Measurements from ENCODE around the gene EPHB3.
A peak's percentile ranks its signal among the peaks of the same experiment; 100 is the strongest.

Gene EPHB3

DNA sequence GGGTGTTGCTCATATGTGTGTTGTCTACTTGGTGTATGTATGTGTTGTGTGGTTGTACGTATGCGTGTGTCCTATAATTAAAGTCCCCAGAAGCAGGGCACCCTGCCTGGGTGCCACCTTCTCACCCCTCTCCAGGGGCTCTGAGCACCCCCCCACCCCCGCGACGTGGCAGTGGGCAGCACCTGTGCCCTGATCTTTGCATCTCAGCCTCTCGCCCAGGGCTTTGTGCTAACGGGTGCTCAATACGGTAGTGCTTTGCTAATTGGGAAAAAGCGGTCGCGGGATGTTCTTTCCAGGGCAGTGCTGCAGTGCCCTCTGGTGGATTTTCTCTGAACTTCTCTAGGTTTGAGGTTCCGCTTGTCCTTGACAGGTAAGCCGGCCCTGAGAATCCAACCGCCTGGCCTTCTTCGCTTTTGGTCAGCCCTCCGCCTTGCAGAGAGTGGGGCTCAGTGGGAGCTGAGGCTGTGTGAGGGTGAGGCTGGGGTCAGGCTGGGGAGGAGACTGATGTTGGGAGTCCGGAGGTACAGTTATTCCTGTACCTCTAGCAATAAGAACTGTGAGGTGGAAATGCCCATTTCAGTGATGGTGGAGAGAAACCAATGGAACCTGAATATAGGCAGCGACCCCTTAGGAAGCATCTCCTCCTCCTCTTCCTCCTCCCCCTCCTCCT, 17.6 kb upstream of the EPHB3 start:
- DNase-seq = peak; percentile 87

- DNase-seq = no peak
Observed at GRCh38 chr3:184544513-184544861, 17.1 kb upstream of the EPHB3 start.

DNA sequence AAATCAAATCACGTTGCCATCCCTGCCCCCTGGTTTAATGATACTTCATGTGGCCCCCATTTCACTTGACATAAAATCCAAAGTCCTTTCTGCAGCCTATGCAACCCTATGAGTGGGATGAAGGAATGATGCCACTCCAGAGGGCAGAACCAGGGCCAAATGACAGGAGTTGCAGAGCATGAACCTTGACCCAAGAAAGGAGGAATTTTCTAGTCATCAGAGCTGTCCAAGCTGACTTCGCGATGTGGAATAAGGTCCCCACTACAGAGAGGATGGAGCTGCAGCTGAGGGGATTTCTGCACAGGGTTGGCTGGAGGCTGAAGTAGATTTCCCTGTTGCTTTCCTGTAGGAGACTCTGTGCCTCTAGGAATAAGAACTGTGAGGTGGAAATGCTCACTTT, 15.8 kb upstream of the EPHB3 start:
- no peak for DNase-seq

DNA sequence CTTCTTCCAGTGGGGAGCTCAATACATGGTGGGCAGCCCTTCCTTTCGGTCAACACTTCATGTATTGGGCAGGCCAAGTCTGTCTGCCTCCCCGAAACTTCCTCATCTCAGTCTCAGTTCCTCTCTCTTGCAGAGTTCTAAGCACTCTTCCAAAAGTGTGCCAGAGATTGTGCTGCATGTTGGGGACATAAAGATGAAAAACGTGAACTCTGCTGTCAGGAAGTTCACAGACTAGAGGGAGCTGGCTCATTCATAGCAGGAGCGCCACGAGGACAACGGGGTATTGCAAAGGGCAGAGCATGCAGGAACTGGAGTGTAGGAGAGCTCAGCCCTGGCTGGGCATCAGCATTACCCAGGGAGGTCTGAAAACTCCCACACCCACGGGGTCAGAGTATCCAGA, 15.3 kb upstream of the EPHB3 start:
- no peak for DNase-seq

DNA sequence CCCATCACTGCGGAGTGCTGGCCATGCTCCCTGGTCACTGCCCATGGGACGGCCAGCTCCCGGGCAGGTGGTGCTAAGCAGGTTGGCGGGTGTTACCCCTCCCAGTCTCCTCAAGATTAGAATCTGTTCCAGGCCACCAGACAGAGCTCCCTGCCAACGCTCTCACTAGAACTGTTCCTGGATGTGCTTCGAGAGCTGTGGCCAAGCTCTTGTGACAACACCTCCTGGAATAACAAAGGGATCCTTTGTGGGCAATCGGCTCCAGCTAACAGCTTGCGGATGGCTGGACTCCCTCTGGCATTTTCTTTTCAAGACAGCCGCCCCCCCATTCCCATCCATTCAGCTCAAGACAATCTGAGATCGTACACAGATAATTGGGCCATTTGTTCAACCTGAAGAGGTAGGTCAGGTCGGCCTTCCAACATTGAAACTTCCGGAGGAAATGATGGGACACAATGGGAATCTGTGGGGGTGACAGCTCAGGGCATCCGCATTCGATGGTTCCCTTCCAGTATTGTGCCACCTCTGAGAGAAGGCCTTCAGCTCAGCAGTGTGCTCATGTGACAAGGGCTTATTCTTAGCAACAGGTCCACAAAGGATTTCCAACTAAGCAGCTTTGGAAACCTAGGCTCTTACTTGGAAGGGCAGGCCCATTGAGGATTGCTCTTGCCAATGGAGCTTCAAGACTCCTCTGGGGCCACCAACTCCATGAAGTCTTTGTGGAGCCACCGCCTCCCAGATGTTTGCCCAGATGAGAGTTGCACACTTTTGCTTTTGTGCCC, 11.6 kb upstream of the EPHB3 start:
- DNase-seq = no peak

- DNase-seq = no peak
Observed at GRCh38 chr3:184551103-184551502, 10.5 kb upstream of the EPHB3 start.

GRCh38 chr3:184551614-184552256, 9.8 kb upstream of the EPHB3 start:
- no peak for DNase-seq

GRCh38 chr3:184552296-184552695, 9.3 kb upstream of the EPHB3 start:
- no peak for DNase-seq

- DNase-seq = no peak
Observed at GRCh38 chr3:184552863-184553262, 8.7 kb upstream of the EPHB3 start.

DNA sequence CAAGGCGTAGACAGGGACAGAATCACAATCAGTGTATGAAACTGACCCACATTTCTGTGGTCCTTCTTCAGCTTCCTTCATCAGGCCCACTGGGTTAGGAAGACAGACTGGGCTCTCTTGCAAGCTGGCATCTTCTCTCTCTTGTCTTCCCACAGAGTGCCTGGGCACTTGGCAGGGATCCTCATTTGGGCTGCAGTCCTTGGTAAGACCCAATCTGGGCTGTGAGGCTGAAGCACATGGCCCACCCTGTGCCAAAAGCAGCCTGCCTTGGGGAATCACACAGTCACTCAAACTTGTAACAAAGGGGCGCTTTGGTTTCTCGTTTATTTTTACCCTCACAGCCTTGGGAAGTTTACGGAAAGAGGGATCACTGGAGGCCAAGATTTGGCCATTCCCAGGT, 8.2 kb upstream of the EPHB3 start:
- no peak for DNase-seq

DNA sequence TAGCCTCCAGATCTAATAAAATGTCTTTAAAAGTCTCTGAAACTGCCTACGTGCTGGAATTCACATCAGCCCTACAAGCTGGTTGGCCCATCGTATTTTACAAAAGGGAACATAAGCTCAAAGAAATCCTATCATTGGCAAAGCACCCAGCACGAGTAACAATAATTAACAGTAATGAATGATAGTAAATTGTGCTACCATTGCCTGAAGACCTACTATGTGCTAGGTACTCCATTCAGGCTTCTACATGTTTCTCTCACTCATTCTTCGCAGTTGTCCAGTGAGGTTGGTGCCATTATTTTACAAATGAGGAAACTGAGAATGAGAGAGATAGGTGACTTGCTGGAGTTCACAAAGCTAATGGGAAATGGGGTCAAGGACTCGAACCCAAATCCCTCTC, 7.1 kb upstream of the EPHB3 start:
- DNase-seq = no peak

DNA sequence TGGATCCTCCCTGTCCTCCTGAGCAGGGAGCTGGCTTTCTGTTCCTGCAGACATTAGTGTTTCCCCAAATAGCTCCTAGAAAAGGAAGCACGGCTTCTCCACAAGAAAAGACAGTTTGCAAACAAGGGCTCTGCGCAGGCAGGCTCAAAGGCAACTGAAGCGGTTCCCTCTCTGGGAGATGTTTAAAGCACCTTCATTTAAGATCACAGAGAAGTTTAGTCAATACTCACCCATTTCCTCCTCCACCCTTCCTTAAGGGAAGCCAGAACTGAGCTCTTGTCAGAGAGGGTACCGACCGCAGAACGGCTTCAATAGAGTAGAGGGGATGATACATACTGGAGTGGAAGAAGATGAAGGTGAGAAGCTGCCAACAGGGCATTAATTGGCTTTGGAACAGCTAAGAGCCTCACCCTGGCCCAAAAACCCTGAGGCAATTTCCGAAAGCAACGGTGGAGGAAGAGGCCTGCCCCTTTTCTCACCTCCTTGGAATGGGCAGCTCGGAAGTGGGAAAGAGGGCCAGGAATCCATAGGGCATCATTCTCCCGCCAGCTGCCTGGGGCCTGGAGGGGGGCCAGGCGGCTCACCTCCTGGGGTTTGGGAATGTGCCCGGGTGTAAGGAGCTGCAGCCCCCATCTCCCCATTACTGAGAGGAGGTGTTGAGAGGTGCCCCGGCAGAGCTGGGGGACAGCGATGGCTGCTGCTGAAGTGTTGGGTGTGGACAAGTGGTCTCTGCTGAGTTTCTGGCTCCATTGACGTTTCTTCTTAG, 4.8 kb upstream of the EPHB3 start:
- no peak for DNase-seq

GRCh38 chr3:184557348-184557950, 4.1 kb upstream of the EPHB3 start:
- no peak for DNase-seq

- no peak for DNase-seq
Observed at GRCh38 chr3:184558726-184559125, 2.9 kb upstream of the EPHB3 start.

- DNase-seq = no peak
Observed at GRCh38 chr3:184559336-184559735, 2.2 kb upstream of the EPHB3 start.

DNA sequence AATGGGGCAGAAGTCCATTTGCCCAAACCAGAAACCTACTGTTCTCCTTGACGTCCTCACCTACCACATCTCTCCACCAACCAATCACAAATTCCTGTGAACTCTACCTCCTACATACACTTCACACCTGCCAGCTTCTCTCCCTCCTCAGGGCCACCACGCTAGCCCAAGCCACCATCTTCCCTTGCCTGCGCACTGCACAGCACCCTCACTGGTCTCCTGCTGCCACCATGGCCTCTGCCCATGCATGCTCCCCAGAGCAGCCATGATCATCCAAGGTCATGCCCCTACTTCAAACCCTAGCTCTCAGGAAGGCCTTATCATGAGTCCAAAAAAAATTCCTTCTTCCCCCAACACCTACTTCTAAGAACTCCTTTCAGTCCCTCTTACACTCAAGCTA, 1.1 kb upstream of the EPHB3 start:
- no peak for DNase-seq

DNA sequence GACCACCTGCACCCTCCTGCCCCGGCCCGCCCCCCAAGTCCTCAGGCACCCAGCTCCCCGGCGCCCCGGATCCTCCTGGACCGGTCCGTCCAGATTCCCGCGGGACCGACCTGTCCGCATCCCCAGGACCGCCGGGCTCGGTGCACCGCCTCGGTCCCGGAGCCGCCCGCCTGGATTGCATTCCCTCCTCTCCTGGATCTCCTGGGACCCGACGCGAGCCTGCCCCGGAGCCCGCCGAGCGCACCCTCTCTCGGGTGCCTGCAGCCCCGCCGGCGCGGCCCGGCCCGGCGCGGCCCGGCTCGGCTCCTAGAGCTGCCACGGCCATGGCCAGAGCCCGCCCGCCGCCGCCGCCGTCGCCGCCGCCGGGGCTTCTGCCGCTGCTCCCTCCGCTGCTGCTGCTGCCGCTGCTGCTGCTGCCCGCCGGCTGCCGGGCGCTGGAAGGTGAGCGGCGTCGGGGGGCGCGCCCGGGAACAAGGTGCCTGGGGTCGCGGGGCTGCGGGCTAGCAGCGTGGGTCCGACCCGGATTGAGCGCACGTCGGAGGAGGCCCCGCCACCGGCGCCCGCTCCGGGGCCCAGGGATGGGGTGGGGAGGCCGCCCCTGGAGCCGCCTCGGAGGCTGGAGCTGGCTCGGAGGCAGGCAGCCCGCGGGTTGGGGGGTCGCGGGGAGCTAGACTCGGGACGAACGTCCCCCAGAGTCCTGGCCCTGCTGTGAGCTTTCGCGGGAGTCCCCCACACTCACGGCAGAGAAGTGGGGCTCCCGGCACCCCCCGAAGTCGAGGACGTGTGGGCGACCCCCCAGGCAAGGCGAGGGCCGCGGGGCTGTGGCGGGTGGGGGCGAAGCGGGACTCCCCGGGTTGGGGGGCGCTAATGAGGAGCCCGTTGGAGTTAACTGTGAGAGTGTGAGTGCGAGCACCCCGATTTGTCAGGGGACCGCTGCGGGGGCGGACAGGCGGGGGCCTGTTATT, 610 bp downstream of the EPHB3 start:
- peak; percentile 69 for DNase-seq

- peak; percentile 73 for DNase-seq
Observed at GRCh38 chr3:184562878-184563560, 1.4 kb downstream of the EPHB3 start.

- no peak for DNase-seq
Observed at GRCh38 chr3:184563561-184563925, 2.0 kb downstream of the EPHB3 start.

DNA sequence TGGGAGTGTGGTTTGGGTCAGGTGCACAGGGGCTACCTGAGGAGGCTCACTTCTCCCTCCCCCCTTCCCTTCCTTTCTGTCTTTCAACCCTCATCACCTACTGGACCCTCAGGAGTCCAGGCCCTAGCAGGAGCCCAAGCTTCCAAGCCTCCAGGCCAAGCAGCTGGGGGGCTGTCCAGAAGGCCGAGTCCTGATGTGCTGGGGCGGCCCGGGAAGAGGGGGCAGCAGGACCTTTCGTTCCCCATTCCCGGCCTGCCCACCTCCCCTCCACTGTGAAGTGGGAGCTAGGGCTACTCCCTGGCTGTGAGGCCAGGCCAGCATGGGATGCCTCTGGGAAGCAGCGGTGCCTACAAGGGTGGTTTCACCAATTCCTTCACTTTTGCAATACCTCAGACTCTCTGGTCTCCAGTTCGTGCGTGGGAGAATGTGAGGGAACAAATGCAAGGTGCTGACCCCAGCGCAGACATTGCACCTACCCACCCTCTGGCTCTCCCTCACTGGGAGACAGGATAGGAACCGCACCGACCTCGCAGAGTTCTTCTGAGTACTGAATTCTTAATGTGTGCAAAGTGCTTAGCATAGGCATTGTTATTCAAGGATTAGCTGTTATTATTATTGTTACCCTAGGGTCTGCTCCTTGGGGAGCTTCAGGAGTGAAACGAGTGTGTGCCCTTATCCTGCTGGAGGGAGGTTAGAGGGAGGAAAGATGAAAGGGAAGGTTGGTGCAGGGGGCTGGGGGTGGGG, 2.5 kb downstream of the EPHB3 start:
- DNase-seq = no peak

Measured in right forelimb (tissue), 1 donor.